ENCODE data around the gene TAF1B.
A peak's percentile ranks its signal among the peaks of the same experiment; 100 is the strongest.

TAF1B gene

DNA sequence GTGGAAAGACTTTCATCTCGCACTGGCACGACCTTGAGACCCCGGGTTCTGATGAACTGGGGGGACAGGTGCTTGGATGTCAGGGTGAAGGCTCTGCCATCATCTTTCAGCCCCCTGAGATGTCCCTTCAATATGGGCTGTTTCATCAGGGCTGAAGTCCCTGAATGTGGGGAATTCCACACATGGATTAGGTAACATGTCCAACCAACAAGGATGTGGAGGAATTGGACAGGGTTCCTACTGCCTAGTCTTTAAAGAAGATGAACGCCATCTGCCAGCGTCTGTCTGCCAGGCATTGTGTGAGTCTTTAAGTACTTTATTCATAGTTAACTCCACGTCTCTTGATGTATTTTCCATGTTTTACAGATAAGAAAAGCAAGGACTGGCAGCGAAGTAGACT, 102.3 kb downstream of the TAF1B start:
- DNase-seq = no peak

DNA sequence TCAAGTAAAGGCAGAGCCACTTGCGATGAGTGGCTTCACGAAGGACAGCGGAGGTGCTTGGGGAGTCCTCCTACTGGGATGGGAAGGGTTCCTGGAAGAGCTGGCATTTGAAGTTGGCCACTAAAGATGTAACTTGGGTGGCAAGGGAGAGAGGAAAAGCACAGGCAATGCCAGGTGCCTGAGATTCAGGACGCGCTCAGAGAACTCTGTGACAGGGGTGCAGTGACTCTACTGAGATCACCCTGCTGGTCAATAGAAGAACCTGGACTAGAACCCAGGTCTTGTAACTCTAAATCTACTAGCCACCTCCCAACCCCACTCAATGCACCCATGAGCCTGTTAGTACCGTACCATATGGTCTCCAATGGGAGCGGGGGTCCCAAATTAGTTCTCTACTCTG, 102.8 kb downstream of the TAF1B start:
- DNase-seq = no peak

DNA sequence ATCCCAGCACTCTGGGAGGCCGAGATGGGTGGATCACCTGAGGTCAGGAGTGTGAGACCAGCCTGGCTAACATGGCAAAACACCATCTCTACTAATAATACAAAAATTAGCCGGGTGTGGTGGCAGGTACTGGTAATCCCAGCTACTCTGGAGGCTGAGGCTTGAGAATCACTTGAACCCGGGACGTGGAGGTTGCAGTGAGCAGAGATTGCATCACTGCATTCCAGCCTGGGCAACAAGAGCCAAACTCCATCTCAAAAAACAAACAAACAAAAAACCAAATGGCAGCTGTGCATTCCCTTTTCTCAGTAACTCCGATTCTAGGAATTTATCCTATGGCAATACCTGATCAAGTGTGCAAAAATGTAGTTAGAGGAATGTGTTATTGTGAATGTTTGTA, 103.5 kb downstream of the TAF1B start:
- DNase-seq = no peak

DNA sequence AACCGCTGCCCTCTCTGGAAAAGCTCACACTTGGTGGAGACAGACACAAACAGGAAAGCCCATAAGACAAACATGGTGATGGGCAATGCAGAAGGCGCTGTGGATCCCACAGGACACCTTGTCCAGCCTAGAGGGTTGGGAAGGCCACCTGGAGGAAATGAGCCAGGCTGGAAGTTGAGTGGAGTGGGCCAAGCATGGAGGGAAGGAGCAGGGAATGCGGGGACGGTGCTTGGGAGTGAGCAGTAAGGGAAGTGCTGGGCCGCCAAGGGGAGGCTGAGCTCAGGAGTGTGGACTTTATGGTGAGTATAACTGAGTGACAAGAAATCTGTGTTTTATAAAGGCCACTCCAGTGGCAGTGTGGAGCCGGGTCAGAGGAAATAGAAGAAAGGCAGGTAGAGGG, 105.4 kb downstream of the TAF1B start:
- DNase-seq = no peak

DNA sequence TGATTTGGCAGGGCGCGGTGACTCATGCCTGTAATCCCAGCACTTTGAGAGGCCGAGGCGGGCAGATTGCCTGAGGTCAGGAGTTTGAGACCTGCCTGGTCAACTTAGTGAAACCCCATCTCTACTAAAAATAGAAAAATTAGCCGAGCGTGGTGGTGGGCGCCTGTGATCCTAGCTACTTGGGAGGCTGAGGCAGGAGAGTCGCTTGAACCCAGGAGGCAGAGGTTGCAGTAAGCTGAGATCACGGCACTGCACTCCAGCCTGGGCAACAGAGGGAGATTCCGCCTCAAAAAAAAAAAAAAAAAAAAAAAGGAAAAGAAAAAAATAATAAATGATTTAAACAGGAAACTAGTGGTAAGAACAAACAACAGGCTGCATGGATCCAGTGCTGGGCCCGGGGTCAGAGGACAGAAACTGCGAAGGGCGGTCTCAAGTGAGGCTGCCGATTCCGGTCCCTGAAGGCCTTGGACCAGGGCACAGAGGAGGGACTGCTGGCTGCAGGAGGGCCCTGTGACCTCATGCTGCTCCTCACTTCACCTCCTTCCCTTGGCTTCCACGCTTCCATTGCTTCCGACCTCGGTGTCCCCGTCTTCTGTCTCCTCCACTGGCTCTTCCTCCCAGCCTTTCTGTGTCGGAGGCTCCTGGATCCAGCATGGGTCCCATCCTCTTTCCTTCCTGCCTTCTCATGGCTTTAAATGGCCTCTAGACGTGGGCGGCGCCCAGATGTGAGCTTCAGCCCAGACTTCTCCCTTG, 106.1 kb downstream of the TAF1B start:
- no peak for DNase-seq

DNA sequence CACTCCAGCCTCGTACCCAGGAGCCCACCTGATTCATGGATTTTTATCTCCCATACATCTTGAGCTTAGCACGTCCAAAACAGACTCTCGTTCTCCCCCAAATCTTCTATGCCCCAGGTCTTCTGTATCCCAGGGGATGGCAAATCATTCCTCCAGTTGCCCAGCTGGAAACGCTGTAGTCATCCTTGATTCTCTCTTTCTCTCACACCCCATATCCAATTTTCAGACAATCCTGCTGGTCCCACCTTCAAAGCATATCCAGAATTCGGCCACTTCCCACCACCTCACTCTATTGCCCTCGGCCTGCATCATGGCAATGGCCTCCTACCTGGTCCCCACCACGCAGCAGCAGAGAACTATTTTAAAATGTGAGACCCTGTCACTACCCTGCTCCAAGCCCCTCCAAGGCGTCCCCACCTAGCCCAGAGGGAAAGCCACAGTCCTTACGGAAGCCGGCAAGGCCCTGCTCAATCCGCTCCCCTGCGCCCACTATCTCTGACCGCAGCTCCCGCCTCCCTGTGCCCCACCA, 106.8 kb downstream of the TAF1B start:
- DNase-seq = no peak

DNA sequence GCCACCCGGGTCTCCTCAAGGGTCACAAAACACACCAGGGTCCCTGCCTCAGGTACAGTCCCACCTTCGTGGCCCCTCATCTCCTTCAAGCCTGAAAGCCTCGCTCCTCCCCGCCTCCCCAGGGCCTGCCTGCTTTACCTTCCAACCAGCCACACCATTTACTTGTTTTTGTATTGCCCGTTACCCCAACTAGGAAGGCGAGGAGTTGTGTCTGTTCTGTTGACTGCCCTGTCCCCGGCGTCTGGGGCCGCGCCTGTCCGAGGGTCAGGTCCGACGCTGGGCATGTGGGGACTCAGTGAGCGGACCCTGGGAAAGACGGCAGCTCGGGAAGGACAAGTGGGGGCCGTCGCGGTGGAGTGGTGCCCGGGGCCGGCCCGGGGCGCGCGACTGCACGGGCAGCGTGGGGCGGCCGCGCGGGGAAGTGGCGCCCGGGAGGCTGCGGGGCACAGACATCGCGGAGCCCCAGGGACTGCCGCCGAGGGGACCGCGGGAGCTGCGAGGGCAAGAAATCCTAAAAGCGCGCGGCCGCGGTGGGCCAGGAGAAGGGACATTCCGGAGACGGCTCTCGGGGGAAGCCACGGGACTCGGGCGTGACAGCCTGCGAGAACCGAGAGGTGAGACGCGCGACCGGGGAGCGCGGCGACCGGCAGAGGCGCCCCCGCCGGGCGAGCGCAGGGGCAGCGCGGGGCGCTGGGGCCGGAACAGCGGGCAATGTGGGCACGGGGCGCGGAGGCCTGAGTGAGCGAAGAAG, 107.4 kb downstream of the TAF1B start:
- DNase-seq = peak in 1 of 2 experiments; percentile 37

DNA sequence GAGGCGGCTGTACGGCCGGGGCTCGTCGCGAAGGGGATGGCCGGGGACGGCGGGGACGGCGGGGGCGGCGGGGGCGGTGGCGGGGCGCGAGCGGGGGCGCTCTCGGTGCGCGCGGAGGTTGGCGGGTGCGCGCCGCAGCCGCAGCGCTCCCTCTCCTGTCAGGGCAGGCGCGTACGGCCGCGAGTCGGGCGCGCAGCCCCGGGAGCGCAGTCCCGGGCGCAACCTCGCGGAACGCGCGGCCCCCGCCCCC, 107.9 kb downstream of the TAF1B start:
- no peak for DNase-seq

DNA sequence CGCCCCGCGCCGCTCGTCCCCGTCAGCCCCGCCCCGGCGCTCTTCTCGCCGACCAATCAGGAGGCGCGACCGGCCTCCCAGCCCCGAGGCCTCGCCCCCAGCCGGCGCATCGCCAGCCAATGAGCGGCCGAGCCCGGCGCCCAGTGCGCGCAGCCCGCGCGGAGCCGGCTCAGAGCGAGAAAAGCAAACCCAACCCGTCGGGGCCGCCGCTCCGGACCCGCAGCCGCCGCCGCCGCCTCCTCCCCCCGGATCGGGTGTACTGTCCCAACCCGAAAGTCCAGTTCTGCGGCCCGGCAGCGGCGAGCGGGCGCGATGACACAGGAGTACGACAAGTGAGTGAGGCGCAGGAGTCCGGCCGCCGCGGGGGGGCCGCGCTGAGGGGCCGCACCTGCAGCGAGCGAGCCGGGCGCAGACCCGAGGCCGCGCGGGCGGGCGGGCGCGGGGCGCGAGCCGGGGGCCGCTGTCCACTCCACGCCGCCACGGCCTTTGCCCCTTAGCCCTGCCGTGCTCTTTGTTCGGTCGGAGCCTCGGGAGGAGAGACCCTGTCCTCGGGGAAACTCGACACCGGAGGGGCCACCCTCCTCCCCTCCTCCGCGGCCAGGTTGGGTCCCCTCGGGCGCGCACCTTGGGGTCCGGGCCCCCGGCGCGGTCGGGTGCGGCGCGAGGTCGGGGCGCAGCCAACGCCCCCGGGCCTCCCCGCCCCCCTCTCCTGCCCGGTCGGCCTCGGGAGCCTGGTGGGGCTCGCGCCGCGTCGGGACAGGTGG, 108.4 kb downstream of the TAF1B start, which contains the start of gene GRHL1:
Gene GRHL1 (plus strand): TSS at position 172 of the 764 bp plus-strand sequence. CDS start 141 bp downstream, at position 313.
- DNase-seq = peak; percentile 60 to 80

DNA sequence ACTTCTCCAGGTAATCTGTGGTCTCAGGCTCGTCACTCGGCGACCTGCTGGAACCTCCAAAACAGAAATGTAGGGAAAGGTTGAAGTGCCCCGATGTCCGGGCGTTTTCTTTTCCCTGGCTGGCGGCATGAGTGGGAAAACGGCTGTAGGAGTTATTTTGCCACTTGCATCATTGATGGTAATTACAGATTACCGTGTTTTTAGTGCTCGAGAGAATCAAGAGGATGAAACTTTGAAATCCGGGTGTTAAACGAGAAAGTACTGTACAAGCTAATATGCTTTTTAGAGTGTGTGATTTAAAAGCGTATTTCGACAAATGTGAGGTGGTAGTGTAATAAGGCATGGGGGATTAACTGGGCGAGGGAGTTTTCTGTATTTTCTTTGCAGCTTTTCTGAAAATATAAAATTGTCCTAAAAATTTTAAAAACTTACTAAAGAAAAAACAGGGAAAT, 109.0 kb downstream of the TAF1B start:
- DNase-seq = no peak

DNA sequence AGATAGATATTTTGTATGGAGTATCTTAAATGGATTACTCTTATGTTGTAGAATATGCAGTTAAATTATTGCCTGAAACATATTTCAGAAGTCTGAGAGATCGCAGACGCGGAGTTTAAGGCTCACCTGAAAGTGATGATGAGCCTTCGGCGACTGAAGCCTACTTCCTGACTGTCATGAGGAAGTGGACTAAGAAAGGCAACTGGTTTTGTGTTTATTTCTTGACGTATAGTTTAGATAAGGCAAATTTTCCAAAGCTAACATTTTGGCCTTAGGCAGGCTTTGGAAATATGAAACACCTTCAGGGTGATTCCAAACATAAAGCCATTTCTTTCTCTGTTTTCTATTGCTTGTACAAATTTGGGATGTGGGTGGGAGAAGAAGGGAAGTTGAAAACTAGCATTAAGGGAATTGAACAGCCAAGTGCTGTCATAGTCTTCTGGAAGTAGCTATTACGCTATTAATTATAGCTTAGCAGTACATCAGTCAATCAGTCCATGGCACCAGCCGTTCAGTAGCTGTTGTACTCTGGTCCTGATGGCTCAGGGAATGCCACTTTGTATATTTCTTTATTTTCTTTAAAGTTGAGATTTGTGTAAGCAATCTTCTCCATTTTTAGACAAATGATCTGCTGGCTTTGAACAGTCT, 109.7 kb downstream of the TAF1B start:
- no peak for DNase-seq

DNA sequence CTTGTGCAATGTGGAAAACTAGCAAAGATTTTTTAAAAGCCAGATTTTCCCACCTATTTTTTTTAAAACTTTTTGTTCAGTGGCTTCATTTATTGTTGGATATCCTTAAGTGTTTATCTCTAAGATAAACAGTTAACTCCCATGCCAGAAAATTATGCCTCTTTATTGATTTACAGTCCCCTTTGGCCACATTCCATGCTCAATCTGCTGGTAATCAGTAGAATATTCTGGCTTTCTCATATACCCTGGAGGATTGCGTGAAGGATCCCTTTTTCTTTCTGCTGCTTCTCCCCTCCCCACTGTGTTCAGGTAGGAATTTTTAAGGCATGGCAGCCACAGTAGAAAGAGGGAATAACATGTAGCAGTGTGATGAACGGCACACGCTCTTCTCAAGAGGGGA, 110.9 kb downstream of the TAF1B start:
- DNase-seq = no peak

DNA sequence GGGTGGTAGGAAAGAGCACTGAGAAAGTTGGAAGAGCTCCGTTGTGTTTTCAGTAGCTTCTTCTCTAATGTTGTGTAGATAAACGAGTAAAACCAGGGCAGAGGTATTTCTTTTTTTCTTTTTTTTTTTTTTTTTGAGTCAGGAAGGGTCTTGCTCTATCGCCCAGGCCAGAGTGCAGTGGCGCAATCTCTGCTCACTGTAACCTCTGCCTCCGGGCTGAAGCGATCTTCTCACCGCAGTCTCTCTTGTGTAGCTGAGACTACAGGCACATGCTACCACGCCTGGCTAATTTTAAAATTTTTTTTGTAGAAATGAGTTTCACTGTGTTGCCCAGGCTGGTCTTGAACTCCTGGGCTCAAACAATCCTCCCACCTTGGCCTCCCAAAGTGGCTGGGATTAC, 114.8 kb downstream of the TAF1B start:
- no peak for DNase-seq

DNA sequence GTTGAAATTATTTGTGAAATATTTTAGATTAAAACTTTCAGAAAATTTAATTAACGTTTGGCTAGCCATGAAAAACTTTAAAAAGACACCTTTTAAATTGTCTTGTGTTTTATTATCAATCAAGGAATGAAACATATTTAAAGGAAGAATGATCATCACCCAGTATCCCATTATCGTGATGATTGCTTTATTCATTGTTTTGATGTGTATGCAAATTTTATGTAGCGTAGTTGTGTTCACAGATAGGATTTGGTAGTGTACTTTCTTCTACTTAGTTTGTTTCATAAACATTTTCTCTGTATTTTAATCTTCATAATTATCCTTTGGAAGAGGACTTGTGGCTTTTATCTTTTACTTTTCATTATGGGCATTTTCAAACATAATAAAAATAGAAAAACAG, 116.0 kb downstream of the TAF1B start:
- DNase-seq = no peak

DNA sequence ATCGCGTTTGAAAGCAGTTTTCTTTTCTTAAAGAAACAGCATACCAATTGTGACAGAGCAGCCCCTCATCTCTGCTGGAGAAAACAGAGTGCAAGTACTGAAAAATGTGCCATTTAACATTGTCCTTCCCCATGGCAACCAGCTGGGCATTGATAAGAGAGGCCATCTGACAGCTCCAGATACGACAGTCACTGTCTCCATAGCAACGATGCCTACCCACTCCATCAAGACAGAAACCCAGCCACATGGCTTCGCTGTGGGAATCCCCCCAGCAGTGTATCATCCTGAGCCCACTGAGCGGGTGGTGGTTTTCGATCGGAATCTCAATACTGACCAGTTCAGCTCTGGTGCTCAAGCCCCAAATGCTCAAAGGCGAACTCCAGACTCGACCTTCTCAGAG, 117.7 kb downstream of the TAF1B start:
- no peak for DNase-seq

DNA sequence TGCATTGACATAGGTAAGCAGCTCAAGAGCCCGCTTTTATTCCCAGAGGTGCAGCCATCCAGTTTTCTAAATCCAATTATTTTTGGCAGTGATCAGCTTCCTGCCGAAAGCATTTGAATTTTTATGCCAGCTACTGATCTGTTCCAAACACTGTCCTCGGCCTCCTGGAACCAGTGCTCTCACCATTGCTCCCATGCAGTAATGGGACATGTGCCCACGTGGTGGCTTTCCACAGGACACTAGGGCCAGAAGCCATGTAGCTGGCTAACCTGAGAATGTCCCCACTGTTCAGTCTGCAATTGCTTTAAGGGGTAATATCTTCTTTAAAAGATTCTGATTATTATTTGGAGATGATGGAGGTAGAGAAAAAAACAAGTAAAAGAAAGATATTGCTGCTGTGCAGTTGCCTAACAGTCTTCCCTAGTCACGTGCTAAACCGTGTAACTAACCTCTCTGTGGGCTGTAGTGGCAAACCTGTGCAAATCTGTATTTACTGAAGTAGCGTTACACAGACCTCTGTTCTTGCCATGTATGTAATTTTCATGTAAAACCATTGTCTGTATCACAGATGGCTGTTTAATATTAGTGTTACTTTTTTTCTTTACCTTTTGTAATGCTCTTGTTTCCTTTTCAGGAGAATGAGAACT, 121.2 kb downstream of the TAF1B start:
- DNase-seq = no peak

DNA sequence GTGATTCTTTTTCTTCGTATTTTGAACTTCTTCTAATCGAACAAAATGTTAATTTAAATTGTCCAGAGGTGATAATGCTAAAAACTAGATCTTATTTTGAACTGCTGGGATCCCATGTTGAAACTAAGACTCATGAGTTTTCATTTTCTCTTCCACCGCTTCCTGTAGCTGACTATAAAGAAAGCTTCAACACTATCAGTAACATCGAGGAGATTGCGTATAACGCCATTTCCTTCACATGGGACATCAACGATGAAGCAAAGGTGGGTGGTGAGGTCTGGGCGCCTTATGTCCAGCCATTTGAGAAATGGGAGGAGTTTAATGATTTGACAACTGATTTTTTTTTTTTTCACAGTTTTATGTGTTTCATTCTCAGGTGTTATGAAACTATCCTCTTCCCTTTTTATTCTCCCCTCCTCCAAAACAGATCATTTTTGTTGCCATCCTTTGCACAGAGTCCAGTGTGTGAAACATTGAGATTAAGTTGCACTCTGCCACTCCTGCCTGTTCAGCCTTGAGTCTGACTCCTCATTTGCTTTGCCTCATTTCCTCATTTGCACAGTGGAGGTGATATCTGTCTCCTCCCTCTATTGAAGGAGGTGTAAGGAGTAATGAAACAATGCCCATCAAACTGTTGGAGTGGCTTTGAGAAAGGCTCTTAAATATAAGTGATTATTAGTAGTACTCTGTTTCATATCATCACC, 122.0 kb downstream of the TAF1B start:
- no peak for DNase-seq

DNA sequence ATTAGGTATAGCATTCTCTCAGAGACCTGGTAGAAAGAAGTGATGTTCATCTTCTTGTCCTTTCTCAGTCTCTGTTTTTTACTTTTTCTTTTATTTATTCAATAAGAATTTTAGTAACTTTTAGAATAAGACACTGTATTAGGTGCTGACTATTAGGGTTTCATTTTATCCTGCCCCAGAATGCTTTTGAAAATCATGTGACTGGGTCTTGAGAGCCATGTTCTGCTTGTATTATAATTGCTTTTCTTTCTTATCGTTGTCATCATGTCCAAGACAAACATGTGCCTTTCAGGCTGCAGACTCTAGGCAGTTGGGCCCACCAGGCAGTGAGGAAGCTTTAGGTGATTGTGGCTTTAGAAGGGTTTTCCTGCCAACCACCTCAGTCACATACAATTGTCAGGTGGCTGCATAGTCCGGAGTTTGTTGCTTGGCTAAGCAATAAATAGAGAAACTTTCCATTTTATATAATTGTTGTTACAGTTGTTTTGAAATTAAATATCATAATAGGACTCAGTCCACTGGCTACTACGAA, 123.3 kb downstream of the TAF1B start:
- DNase-seq = no peak

DNA sequence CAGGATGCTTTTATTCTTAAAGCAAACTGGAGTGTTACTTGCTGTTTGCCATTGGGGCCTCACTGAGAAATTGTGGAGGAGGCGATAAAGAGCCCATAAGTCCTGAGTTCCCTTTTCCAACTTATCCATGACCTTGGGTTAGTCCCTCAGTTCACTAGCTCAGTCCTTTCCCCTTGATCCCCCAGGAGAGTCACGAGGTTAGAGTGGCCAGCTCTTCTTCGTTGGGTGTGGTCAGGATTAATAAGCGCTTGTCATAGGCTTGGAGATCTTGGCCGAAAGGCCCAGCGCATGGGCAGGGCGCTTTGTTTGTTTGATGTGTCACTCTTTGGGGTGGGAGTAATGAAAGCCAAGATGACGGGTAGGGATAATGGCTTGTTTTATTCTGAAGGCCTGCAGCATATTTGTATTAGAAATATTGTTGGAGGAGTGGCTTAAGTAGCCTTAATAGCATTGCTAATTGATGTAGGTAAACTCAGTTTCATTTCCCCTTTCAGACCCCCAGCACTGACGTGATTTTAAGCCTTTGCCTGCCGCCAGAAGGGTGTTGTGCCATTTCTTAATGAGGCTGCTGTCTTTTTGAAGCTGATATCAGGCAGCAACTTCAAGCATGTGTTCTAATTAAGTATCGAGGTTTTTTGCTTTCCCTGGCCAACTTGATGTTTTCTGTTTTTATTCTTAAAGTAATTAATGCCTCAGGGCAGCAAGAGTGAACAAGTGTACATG, 123.9 kb downstream of the TAF1B start:
- no peak for DNase-seq

DNA sequence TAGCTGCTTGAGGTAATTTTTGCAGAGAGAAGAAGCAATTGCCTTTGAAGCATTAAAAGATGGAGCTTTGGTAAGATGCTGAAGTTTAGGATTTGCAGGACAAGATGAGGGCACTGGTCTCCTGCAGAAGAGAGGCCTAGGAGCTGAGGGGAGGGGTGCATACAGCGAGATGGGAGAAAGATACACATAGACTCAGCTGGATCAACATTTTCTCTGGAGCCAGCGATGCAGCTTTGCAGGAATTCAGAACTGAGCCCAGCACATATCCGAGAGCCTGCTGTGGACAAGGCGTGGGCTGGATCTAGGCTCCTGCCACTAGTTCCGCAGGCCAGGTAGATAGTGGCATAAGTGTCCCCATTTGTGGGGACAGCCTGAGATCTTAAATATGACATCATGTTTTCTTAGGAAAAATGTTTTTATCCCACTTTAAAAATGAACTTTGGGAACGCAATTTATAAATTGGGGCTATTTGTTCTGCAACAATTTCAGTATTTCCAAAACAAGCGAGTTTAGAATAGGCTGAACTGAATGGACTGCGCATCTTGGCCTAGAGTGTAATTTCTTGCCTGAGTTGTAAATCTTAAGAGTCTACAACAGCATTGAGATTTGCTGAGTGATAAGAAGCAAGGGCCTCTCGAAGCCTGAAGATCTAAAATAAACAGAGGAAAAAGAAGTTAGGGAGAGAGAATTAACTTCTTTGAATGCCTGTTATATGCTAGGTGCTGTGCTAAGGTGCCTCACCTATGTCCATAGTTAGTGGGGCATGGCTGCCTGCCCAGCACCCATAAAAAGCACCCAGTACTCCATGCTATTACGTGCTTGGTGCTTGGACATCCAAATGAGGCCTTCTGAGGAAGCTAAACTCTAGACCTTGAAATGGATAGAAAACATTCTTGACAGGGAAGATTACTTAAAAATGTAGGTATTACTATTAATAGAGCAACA, 125.6 kb downstream of the TAF1B start:
- DNase-seq = no peak
